Immature natural killer cell (primary cell): Measurements from ENCODE around the gene AGPAT2. TPM values are rescaled to one million over a fixed set of nuclear protein-coding genes. Genes with fewer than 3 reads are reported as not detected.

Source experiments
- DNase-seq, 3 donors: peaks; one replicate each; pipeline ENCODE4 v3.0.0; 2022; ENCODE audit warnings: mixed read lengths in 1 of 3
- H3K27ac Mint-ChIP-seq, 6 donors: one replicate each; pipeline ENCODE4 v1.8.0; 2020; ENCODE audit warnings: mixed read lengths in 6 of 6, mild to moderate bottlenecking in 5 of 6, inconsistent platforms in 4 of 6, moderate library complexity in 3 of 6
- H3K27me3 Mint-ChIP-seq, 3 donors: one replicate each; pipeline ENCODE4 v1.8.0; 2020 to 2021; ENCODE audit warnings: low read depth in 3 of 3, mild to moderate bottlenecking in 3 of 3, mixed read lengths in 3 of 3, moderate library complexity in 3 of 3, inconsistent platforms in 1 of 3
- H3K36me3 Mint-ChIP-seq, 3 donors: one replicate each; pipeline ENCODE4 v1.8.0; 2020; ENCODE audit warnings: mixed read lengths in 3 of 3, inconsistent platforms in 2 of 3, mild to moderate bottlenecking in 2 of 3
- H3K4me1 Mint-ChIP-seq, 2 donors: one replicate each; pipeline ENCODE4 v1.8.0; 2020; ENCODE audit warnings: inconsistent platforms in 2 of 2, mild to moderate bottlenecking in 2 of 2, mixed read lengths in 2 of 2, moderate library complexity in 1 of 2
- H3K4me3 Mint-ChIP-seq, 5 donors: one replicate each; pipeline ENCODE4 v1.8.0; 2020; ENCODE audit warnings: mild to moderate bottlenecking in 5 of 5, mixed read lengths in 5 of 5, inconsistent platforms in 3 of 5, moderate library complexity in 3 of 5
- H3K9me3 Mint-ChIP-seq, 6 donors: one replicate each; pipeline ENCODE4 v1.8.0; 2020; ENCODE audit warnings: mild to moderate bottlenecking in 6 of 6, mixed read lengths in 6 of 6, inconsistent platforms in 4 of 6, moderate library complexity in 3 of 6
- polyA plus RNA-seq, 3 donors: library from polyadenylated mRNA; unstranded; fragments of 300-500 nt; fragmentation: Illumina TruSeq; gene quantifications; one replicate each; pipeline ENCODE4 v1.2.3, GENCODE V29; 2021

AGPAT2 gene
- polyA plus RNA-seq, 3 donors from 2014 or later: 34.0 to 40.9 (median 35.2) TPM

GRCh38 chr9:136657974-136658848, 29.0 kb downstream of the AGPAT2 start:
- H3K27me3 Mint-ChIP-seq: peaks cover 9 to 24% (median 12%) of the 10 kb centered on the region in 3 donors

DNA sequence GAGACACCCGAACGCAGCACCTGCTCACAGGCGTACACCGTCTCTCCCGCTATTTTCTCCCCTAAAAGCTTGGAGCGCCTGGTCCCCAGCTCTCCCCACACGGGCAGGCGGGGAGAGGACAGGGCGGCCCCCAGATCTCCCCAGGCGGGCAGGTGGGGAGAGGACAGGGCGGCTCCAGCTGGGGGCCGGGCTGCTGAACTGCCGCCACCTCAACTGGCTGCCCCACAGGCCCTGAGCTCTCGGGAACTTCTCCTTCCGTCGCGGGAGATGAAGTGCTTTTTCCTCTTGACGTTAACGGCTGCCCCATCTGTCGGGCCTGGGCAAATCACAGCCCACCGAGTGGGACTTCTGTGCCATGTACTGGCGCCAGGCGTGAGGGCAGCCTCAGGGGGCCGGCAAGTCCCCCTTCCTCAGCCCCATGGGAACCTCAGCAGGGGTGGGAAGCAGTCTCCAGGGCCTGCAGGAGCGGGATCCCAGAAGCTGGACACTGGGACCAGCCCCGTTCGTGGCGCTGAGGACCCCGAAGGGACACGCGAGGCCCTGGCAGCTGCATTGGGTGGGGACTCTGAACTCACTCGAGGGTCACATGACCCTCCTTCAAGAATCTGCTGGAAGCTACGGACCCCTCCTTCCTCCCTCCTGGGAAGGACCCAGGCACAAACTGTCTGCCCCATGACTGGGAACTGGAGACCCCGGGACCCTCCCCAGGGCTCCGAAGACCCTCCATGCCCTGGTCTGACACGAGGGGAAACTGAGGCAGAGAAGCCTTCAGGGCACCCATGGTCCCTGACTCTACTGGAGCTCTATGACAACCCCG, 30.3 kb downstream of the AGPAT2 start:
- Mint-ChIP-seq H3K4me1 (no peaks in the 10 kb centered on the region), H3K27me3 (peaks cover 12 to 28% (median 15%) of the 10 kb centered on the region in 3 donors), H3K9me3 (no peaks in the 10 kb centered on the region), H3K27ac (no peak overlapping the region), H3K4me3 (no peak overlapping the region), H3K36me3 (no peaks in the 10 kb centered on the region)
- DNase-seq: no peak

More at GRCh38 chr9:136657974-136658848, 29.0 kb downstream of the AGPAT2 start:
- H3K27ac Mint-ChIP-seq: no peak overlapping the region
- no peak for DNase-seq
- H3K4me1 Mint-ChIP-seq: no peaks in the 10 kb centered on the region
- H3K9me3 Mint-ChIP-seq: no peaks in the 10 kb centered on the region
- H3K4me3 Mint-ChIP-seq: no peak overlapping the region
- H3K36me3 Mint-ChIP-seq: no peaks in the 10 kb centered on the region

DNA sequence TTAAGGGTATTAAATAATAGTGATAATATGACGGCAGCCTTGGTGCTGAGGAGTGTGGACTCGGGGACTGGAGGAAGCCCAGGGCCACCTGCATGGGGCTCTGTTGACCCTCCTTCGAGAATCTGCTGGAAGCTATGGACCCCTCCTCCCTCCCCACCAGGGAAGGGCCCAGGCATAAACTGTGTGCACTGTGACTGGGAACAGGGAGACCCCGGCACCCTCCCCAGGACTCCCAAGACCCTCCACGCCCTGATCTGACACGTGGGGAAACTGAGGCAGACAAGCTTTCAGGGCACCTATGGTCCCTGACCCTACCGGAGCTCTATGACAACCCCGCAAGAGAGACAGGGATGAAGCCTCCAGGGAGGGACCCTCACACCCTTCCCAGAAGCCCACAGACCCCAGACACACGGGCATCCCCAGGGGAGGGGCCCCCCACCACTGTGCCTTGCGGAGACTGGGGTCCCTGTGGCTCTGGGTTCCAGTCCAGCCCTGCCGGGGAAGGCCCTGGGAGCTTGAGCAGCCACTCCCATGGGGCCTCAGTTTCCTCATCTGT, 31.0 kb downstream of the AGPAT2 start:
- Mint-ChIP-seq H3K4me3 (no peak overlapping the region), H3K9me3 (no peaks in the 10 kb centered on the region), H3K27ac (no peak overlapping the region), H3K27me3 (peaks cover 10 to 28% (median 15%) of the 10 kb centered on the region in 3 donors), H3K4me1 (no peaks in the 10 kb centered on the region), H3K36me3 (no peaks in the 10 kb centered on the region)
- no peak for DNase-seq

- DNase-seq: no peak
- H3K4me3 Mint-ChIP-seq: no peak overlapping the region
Measured at GRCh38 chr9:136655536-136656182, 31.6 kb downstream of the AGPAT2 start.

GRCh38 chr9:136654820-136655535, 32.3 kb downstream of the AGPAT2 start:
- H3K36me3 Mint-ChIP-seq: no peaks in the 10 kb centered on the region
- H3K4me3 Mint-ChIP-seq: no peak overlapping the region
- H3K27ac Mint-ChIP-seq: no peak overlapping the region
- no peaks in the 10 kb centered on the region for H3K4me1 Mint-ChIP-seq
- no peaks in the 10 kb centered on the region for H3K9me3 Mint-ChIP-seq
- H3K27me3 Mint-ChIP-seq: peaks cover 8 to 28% (median 15%) of the 10 kb centered on the region in 3 donors
- no peak for DNase-seq

More at GRCh38 chr9:136655536-136656182, 31.6 kb downstream of the AGPAT2 start:
- Mint-ChIP-seq H3K4me1 (no peaks in the 10 kb centered on the region), H3K9me3 (no peaks in the 10 kb centered on the region), H3K27me3 (peaks cover 10 to 28% (median 15%) of the 10 kb centered on the region in 3 donors), H3K36me3 (no peaks in the 10 kb centered on the region), H3K27ac (no peak overlapping the region)

- Mint-ChIP-seq H3K9me3 (no peaks in the 10 kb centered on the region), H3K27ac (no peak overlapping the region), H3K4me1 (no peaks in the 10 kb centered on the region), H3K27me3 (peaks cover 8 to 30% (median 15%) of the 10 kb centered on the region in 3 donors), H3K4me3 (no peak overlapping the region), H3K36me3 (no peaks in the 10 kb centered on the region)
- DNase-seq: no peak
Measured at GRCh38 chr9:136653323-136654079, 33.8 kb downstream of the AGPAT2 start.

DNA sequence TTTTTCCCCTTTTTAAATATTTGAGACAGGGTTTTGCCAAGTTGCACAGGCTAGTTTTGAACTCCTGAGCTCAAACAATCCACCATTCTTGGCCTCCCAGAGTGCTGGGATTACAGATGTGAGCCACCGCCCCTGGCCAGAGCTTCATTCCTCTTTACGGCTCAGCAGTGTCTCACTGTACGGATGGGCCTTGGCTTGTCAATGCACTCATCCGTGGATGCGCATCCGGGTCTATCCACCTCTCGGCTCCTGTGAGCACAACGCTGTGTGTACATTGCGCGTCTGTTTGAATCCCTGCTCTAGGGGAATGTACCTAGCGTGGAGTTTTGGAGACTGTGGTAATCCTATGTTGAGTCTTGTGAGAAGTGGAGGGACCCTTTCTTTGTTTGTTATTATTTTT, 35.4 kb downstream of the AGPAT2 start:
- no peaks in the 10 kb centered on the region for H3K9me3 Mint-ChIP-seq
- H3K27ac Mint-ChIP-seq: no peak overlapping the region
- DNase-seq: no peak

GRCh38 chr9:136650648-136651047, 36.6 kb downstream of the AGPAT2 start:
- no peaks in the 10 kb centered on the region for H3K36me3 Mint-ChIP-seq
- no peak overlapping the region for H3K27ac Mint-ChIP-seq

More for the DNA sequence above, 35.4 kb downstream of the AGPAT2 start:
- Mint-ChIP-seq H3K27me3 (peaks cover 3 to 18% (median 10%) of the 10 kb centered on the region in 3 donors), H3K36me3 (no peaks in the 10 kb centered on the region), H3K4me1 (no peaks in the 10 kb centered on the region), H3K4me3 (no peak overlapping the region)

GRCh38 chr9:136650021-136650420, 37.2 kb downstream of the AGPAT2 start:
- DNase-seq: no peak
- Mint-ChIP-seq H3K9me3 (no peaks in the 10 kb centered on the region), H3K36me3 (no peaks in the 10 kb centered on the region), H3K4me1 (no peaks in the 10 kb centered on the region), H3K27me3 (peaks cover 0 to 9% (median 6%) of the 10 kb centered on the region in 3 donors), H3K27ac (no peak overlapping the region), H3K4me3 (no peak overlapping the region)

More at GRCh38 chr9:136650648-136651047, 36.6 kb downstream of the AGPAT2 start:
- DNase-seq: no peak
- Mint-ChIP-seq H3K4me1 (no peaks in the 10 kb centered on the region), H3K27me3 (peaks cover 0 to 12% (median 6%) of the 10 kb centered on the region in 3 donors), H3K4me3 (no peak overlapping the region), H3K9me3 (no peaks in the 10 kb centered on the region)

DNA sequence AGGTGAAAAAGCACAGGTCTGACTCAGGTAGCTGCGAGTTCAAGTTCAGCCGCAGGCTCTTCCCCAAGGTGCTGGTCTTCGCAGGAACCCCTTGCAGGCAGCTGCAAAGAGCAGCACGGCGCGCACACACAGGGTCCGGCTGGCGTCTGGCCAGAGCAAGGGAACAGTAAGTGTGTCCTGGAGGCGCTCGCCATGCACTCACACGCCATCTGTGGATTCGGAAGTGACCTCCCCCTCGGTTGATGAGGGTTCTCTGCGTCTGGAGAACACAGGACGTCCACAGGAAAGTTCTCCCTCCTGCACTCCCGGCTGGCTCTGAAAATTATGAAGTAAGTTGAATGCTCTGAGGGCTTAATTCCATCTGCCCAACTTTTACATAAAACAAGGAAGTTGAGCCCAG, 38.5 kb downstream of the AGPAT2 start:
- peaks cover 4 to 10% (median 9%) of the 10 kb centered on the region in 3 donors for H3K27me3 Mint-ChIP-seq
- DNase-seq: no peak
- no peak overlapping the region for H3K27ac Mint-ChIP-seq
- no peaks in the 10 kb centered on the region for H3K9me3 Mint-ChIP-seq
- H3K4me3 Mint-ChIP-seq: no peak overlapping the region
- no peaks in the 10 kb centered on the region for H3K4me1 Mint-ChIP-seq
- H3K36me3 Mint-ChIP-seq: no peaks in the 10 kb centered on the region

DNA sequence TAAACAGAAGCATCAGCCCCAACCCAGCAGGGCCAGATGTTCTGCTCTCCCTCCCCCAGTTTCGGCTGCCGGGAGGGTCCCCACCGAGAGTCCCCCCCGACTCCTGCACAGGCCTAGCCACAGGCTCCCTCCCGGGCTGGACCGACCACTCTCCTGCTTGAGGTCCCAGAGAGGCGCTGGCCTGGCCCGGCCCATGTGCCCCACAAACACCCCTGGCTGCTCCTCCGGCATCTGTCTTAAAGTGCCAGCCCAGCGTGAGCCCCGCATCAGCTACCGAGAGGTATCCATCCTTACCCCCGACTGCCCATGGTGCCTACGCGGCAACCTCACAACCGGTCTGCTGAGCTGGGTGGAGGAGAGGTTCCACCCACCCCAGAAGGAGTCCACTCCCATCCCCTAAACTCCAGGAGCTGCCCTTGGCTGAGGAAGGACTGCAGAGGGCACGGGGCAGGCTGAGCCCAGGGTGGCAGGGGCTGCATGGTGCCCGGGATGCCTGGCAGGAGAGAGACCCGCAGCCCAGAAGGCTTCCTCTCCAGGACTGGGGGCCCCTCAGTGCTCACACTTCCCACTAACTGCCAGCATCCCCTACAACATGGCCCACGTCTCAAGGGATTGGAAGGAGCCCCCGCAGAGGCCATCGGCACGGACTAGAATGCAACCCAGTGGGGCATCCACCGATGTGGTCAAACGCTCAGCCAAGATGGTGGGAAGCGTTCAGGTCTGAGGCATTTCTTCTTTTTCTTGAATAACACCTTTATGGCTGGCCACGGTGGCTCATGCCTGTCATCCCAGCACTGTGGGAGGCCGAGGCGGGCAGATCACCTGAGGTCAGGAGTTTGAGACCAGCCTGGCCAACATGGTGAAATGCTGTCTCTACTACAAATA, 40.2 kb downstream of the AGPAT2 start:
- Mint-ChIP-seq H3K27ac (no peak overlapping the region), H3K27me3 (peaks cover 4 to 22% (median 9%) of the 10 kb centered on the region in 3 donors), H3K4me1 (no peaks in the 10 kb centered on the region), H3K36me3 (no peaks in the 10 kb centered on the region), H3K9me3 (peaks cover 0 to 3% (median 0%) of the 10 kb centered on the region in 6 donors), H3K4me3 (no peak overlapping the region)
- no peak for DNase-seq
